B cell (primary cell): ENCODE measurements around the gene UFSP1. TPM values are rescaled to one million over a fixed set of nuclear protein-coding genes. Genes with fewer than 3 reads are reported as not detected.
A peak's percentile ranks its signal among the peaks of the same experiment; 100 is the strongest.

Experiments
- ATAC-seq: fragments of 200-7000 bp; cut with Tn5 transposase; one replicate; pipeline ENCODE4 v1.10.0; 2021; ENCODE audit warnings: low read depth, mild to moderate bottlenecking, moderate number of reproducible peaks, moderate library complexity
- CTCF ChIA-PET: fragments of 350-600 bp; sonication (Branson Sonifier 250); formaldehyde crosslinking; loops from one replicate; lab custom pipeline; 2021; ENCODE audit warnings: antibody characterized with exemption, inconsistent platforms; lab: Charles Lee
- POLR2A ChIA-PET: fragments of 350-600 bp; sonication (Branson Sonifier 250); formaldehyde crosslinking; loops from one replicate; lab custom pipeline; 2021; ENCODE audit warnings: antibody characterized with exemption; lab: Charles Lee
- DNase-seq: peaks from one replicate; pipeline ENCODE4 v3.0.0; 2013
- H2AFZ ChIP-seq: 2 replicates; pipeline ENCODE4 v1.6.1; 2012; ENCODE audit warnings: mild to moderate bottlenecking, low read depth, low read length; ENCODE audit not compliant: insufficient read depth, poor library complexity, severe bottlenecking
- H3K27ac ChIP-seq, 2 donors: 1 replicate in 1 of 2; 2 replicates in 1 of 2; pipeline ENCODE4 v1.5.1; 2012 to 2013; ENCODE audit warnings: low read length in 2 of 2, mild to moderate bottlenecking in 2 of 2, moderate library complexity in 1 of 2
- H3K27me3 ChIP-seq, 4 experiments: fragments of 200-600 bp in 1 of 4; sonication (generic) in 1 of 4; replicated peaks in 1 of 4; 1 replicate in 2 of 4; 2 replicates in 2 of 4; pipeline versions ENCODE4 v1.6.1 to v1.7.0; 2013 to 2016; ENCODE audit warnings: low read length in 3 of 4, mild to moderate bottlenecking in 2 of 4, mixed read lengths in 1 of 4, moderate library complexity in 1 of 4; ENCODE audit not compliant: insufficient read depth in 4 of 4, control insufficient read depth in 3 of 4; ENCODE audit errors: control extremely low read depth in 1 of 4
- H3K36me3 ChIP-seq, 2 experiments: replicated peaks in 1 of 2; 1 replicate in 1 of 2; 2 replicates in 1 of 2; pipeline versions ENCODE4 v1.6.1 to v1.7.1; 2013; ENCODE audit warnings: low read length in 1 of 2; ENCODE audit not compliant: insufficient read depth in 2 of 2, control insufficient read depth in 1 of 2; ENCODE audit errors: control extremely low read depth in 1 of 2, extremely low read depth in 1 of 2
- H3K4me1 ChIP-seq, 2 donors: fragments of 200-600 bp in 1 of 2; sonication (generic) in 1 of 2; 1 replicate in 1 of 2; 2 replicates in 1 of 2; pipeline versions ENCODE4 v1.5.1 to v1.6.1; 2013 to 2017; ENCODE audit warnings: low read length in 2 of 2; ENCODE audit not compliant: control insufficient read depth in 2 of 2, insufficient read depth in 2 of 2
- H3K4me2 ChIP-seq: replicated peaks from 2 replicates; pipeline ENCODE3; 2012; ENCODE audit warnings: mild to moderate bottlenecking, low read depth, low read length; ENCODE audit not compliant: poor library complexity, severe bottlenecking
- H3K4me3 ChIP-seq, 5 experiments: fragments of 200-600 bp in 1 of 5; sonication (generic) in 1 of 5; 1 replicate in 3 of 5; 2 replicates in 2 of 5; pipeline versions ENCODE4 v1.5.1 to v1.7.0; 2011 to 2016; ENCODE audit warnings: low read length in 4 of 5, mild to moderate bottlenecking in 4 of 5, low read depth in 2 of 5, control low read depth in 1 of 5, moderate library complexity in 1 of 5; ENCODE audit not compliant: insufficient read depth in 1 of 5; ENCODE audit errors: control extremely low read depth in 1 of 5, extremely low read depth in 1 of 5
- H3K79me2 ChIP-seq: fragments of 200-600 bp; sonication (generic); one replicate; pipeline ENCODE4 v1.6.0; 2016; ENCODE audit warnings: low read length; ENCODE audit not compliant: control insufficient read depth, insufficient read depth
- H3K9ac ChIP-seq: fragments of 200-600 bp; sonication (generic); 2 replicates; pipeline ENCODE4 v1.6.1; 2017; ENCODE audit warnings: mild to moderate bottlenecking, low read length, moderate library complexity
- H3K9me3 ChIP-seq, 3 donors: one replicate each; pipeline versions ENCODE4 v1.6.1 to v1.7.1; 2013; ENCODE audit warnings: low read length in 2 of 3; ENCODE audit not compliant: control insufficient read depth in 2 of 3, insufficient read depth in 1 of 3; ENCODE audit errors: control extremely low read depth in 1 of 3
- H4K20me1 ChIP-seq: 2 replicates; pipeline ENCODE4 v1.6.0; 2012; ENCODE audit warnings: mild to moderate bottlenecking, low read length; ENCODE audit not compliant: insufficient read depth, control insufficient read depth, poor library complexity, severe bottlenecking
- H3K27ac Mint-ChIP-seq: one replicate; pipeline ENCODE4 v1.8.0; 2021; ENCODE audit warnings: mixed read lengths
- H3K27me3 Mint-ChIP-seq: one replicate; pipeline ENCODE4 v1.8.0; 2021; ENCODE audit warnings: mixed read lengths
- H3K4me1 Mint-ChIP-seq: one replicate; pipeline ENCODE4 v1.8.0; 2021; ENCODE audit warnings: mixed read lengths
- H3K4me3 Mint-ChIP-seq: one replicate; pipeline ENCODE4 v1.8.0; 2021; ENCODE audit warnings: mixed read lengths
- H3K9me3 Mint-ChIP-seq: one replicate; pipeline ENCODE4 v1.8.0; 2022; ENCODE audit warnings: mixed read lengths; ENCODE audit not compliant: insufficient read depth
- EZH2 ChIP-seq: IDR thresholded peaks from 2 replicates; pipeline ENCODE4 v1.6.1; 2012; ENCODE audit warnings: borderline replicate concordance, low read depth, mild to moderate bottlenecking, moderate library complexity, low read length; ENCODE audit not compliant: insufficient read depth, poor library complexity, severe bottlenecking
- WGBS: methylation state at CpG from one replicate; pipeline ENCODE4 v1.1.5; 2013; ENCODE audit warnings: missing lambda C conversion rate; ENCODE audit not compliant: insufficient coverage; 5-methylcytosine and 5-hydroxymethylcytosine counted together
- intact Hi-C: fragments of 100-400 bp; cut with micrococcal nuclease; formaldehyde crosslinking; loops from one replicate; pipeline ENCODE4 v1.10.0; 2022
- polyA plus RNA-seq: library from polyadenylated mRNA; depleted of rRNA; stranded (reverse); fragments of >200 nt; gene quantifications from 2 replicates; pipeline ENCODE4 v1.2.3, GENCODE V29; 2012
- total RNA-seq, 2 donors: library from RNA; stranded (reverse); fragments of 120-200 nt in 1 of 2; gene quantifications; 1 replicate in 1 of 2; 2 replicates in 1 of 2; pipeline versions ENCODE4 v1.2.3 to v1.2.4, GENCODE V29; 2013 to 2022
- TF ChIP-seq, protein P1 (sequence below): fragments of 200-600 bp; IDR thresholded peaks from one replicate; pipeline ENCODE4 v1.8.0; 2022; ENCODE audit warnings: antibody characterized with exemption, mild to moderate bottlenecking

The UFSP1 gene
- total and polyA plus RNA-seq, 2 donors (not counting 1 experiment from before 2014, with no cell fraction given): 3.6 to 4.3 TPM

GRCh38 chr7:100865938-100866728 lies 23.4 kb downstream of the UFSP1 start:
- CTCF ChIA-PET: interaction anchor here (0.7 kb wide), 1 partner anchor 13 kb away, joined by 4 read pairs; the partner anchor contains the start of gene SLC12A9
- intact Hi-C loops: no loop called here
- H3K27ac Mint-ChIP-seq: peak overlapping the region; percentile 56

More at GRCh38 chr7:100865938-100866728, 23.4 kb downstream of the UFSP1 start:
- H3K27me3 ChIP-seq: no peaks in the 10 kb centered on the region
- Mint-ChIP-seq H3K4me3 (peak overlapping the region; percentile 89), H3K4me1 (peaks cover 24% of the 10 kb centered on the region), H3K9me3 (no peaks in the 10 kb centered on the region), H3K27me3 (no peaks in the 10 kb centered on the region)
- peaks cover 0 to 4% (median 0%) of the 10 kb centered on the region in 3 donors for H3K9me3 ChIP-seq
- H3K36me3 ChIP-seq: peaks cover 0 to 29% of the 10 kb centered on the region in 2 experiments
- peak; percentile 28 for DNase-seq
- peak overlapping the region; percentile 56 to 75 for H3K27ac ChIP-seq
- peaks cover 5% of the 10 kb centered on the region for H3K79me2 ChIP-seq
- TF ChIP-seq, protein P1, sequence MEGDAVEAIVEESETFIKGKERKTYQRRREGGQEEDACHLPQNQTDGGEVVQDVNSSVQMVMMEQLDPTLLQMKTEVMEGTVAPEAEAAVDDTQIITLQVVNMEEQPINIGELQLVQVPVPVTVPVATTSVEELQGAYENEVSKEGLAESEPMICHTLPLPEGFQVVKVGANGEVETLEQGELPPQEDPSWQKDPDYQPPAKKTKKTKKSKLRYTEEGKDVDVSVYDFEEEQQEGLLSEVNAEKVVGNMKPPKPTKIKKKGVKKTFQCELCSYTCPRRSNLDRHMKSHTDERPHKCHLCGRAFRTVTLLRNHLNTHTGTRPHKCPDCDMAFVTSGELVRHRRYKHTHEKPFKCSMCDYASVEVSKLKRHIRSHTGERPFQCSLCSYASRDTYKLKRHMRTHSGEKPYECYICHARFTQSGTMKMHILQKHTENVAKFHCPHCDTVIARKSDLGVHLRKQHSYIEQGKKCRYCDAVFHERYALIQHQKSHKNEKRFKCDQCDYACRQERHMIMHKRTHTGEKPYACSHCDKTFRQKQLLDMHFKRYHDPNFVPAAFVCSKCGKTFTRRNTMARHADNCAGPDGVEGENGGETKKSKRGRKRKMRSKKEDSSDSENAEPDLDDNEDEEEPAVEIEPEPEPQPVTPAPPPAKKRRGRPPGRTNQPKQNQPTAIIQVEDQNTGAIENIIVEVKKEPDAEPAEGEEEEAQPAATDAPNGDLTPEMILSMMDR: no peak
- no peak for TF ChIP-seq EZH2
- POLR2A ChIA-PET: interaction anchor here (0.9 kb wide), 1 partner anchor 23 kb away, joined by 3 read pairs; the partner anchor contains the start of gene UFSP1
- H3K9ac ChIP-seq: peak overlapping the region; percentile 81
- peak overlapping the region in 4 of 5 experiments; percentile 47 to 75 (median 58) for H3K4me3 ChIP-seq
- peaks cover 21 to 28% of the 10 kb centered on the region in 2 donors for H3K4me1 ChIP-seq
- H2AFZ ChIP-seq: peak overlapping the region; percentile 74
- ATAC-seq: peak; percentile 53
- no peaks in the 10 kb centered on the region for H4K20me1 ChIP-seq
- peak overlapping the region; percentile 96 for H3K4me2 ChIP-seq
- 20% methylated on average over 42 of the region's 46 CpGs for WGBS
